ENCODE data around the gene ADAM8. TPM values are rescaled to one million over a fixed set of nuclear protein-coding genes. Genes with fewer than 3 reads are reported as not detected.

ADAM8 gene
- total and polyA plus RNA-seq, 2 of the 4 experiments (the other 2 are of a cell fraction) = under 0.01 to 0.74 TPM

- Histone ChIP-seq H2BK20ac (ENCODE audit: low read depth, low read length) (no peak overlapping the region), H3K9me3 (ENCODE audit: control insufficient read depth, insufficient read depth, low read length) (no peaks in the 10 kb centered on the region), H2BK120ac (ENCODE audit: low read depth, low read length) (no peak overlapping the region), H3K4me1 (ENCODE audit: control insufficient read depth, insufficient read depth, low read length) (peaks cover 3% of the 10 kb centered on the region; the same call in 1 of the 2 replicates), H3K9ac (ENCODE audit: low read depth, low read length) (no peak overlapping the region), H3K27ac (ENCODE audit: insufficient read depth, low read length) (no peak overlapping the region), H4K5ac (ENCODE audit: low read depth, low read length) (no peak overlapping the region), H3K4ac (ENCODE audit: low read depth, low read length) (no peak overlapping the region), H3K79me1 (ENCODE audit: low read depth in 1 of 2, low read length in 2 of 2) (peaks cover 7 to 21% of the 10 kb centered on the region in 2 experiments), H3K56ac (ENCODE audit: extremely low read depth, insufficient read depth, low read length) (no peak overlapping the region), H2AFZ (replicated peaks; ENCODE audit: low read length, poor library complexity) (no peak overlapping the region), H3K4me2 (ENCODE audit: low read depth, low read length) (no peak overlapping the region), H3K18ac (ENCODE audit: low read depth, low read length) (no peak overlapping the region), H4K91ac (ENCODE audit: insufficient read depth, low read depth, low read length) (no peak overlapping the region), H3K27me3 (ENCODE audit: control insufficient read depth, insufficient read depth, low read length) (no peaks in the 10 kb centered on the region), H4K8ac (ENCODE audit: low read depth in 2 of 2, low read length in 2 of 2) (no peak overlapping the region), H4K20me1 (ENCODE audit: insufficient read depth, low read length) (peaks cover 17% of the 10 kb centered on the region), H3K36me3 (ENCODE audit: control insufficient read depth, insufficient read depth, low read length) (peaks cover 14% of the 10 kb centered on the region; the same call in 1 of the 2 replicates), H2AK5ac (ENCODE audit: low read depth, low read length) (no peak overlapping the region), H3K9me1 (ENCODE audit: insufficient read depth, low read length) (peaks cover 6% of the 10 kb centered on the region; the same call in 1 of the 2 replicates), H3K14ac (replicated peaks; ENCODE audit: low read depth, low read length) (no peak overlapping the region), H2BK5ac (ENCODE audit: low read depth, low read length, poor library complexity, severe bottlenecking) (no peak overlapping the region), H2BK15ac (ENCODE audit: low read depth, low read length) (no peak overlapping the region), H3K4me3 (ENCODE audit: insufficient read depth, low read depth, low read length) (no peak overlapping the region), H2AK9ac (replicated peaks; ENCODE audit: low read depth, low read length, poor library complexity) (no peak overlapping the region), H3K23ac (ENCODE audit: low read depth, low read length) (no peak overlapping the region)
- no TSS peak for BruUV-seq (replicated peaks)
- WGBS, 2 experiments (ENCODE audit: extremely low coverage in 2 of 2, insufficient read length in 1 of 2) = 100% methylated on average over 7 of the region's 23 CpGs; no CpG with 5 or more reads in 1 of the 2 experiments
- no peak for ATAC-seq (ENCODE audit: low read depth)
- POLR2A ChIA-PET (ENCODE audit: unreplicated experiment) = no interaction called here
- DNase-seq = no peak
- CTCF ChIA-PET = no interaction called here
- intact Hi-C loops (cut with micrococcal nuclease) = no loop called here
- TF ChIP-seq BHLHE40 (IDR thresholded peaks at IDR 0.05; ENCODE audit: low read depth, low read length) (no peak), CTCF (conservative IDR thresholded peaks at IDR 0.05; ENCODE audit: low read depth, low read length) (no peak), RFX5 (IDR thresholded peaks at IDR 0.05; ENCODE audit: low read depth, low read length) (no peak)
- dilution Hi-C loops (cut with HindIII; ENCODE audit: low sequenced_read_pairs, unreplicated experiment) = no loop called here
- in situ Hi-C loops (cut with MboI; ENCODE audit: low sequenced_read_pairs) = no loop called here
Observed at GRCh38 chr10:133312016-133312768, 35.5 kb upstream of the ADAM8 start.
